CD4-positive, CD25-positive, alpha-beta regulatory T cell (primary cell): Measurements from ENCODE around the gene SOX30. TPM values are rescaled to one million over a fixed set of nuclear protein-coding genes. Genes with fewer than 3 reads are reported as not detected.

Source experiments
- ATAC-seq, 2 donors: fragments of 150-1000 bp; cut with Tn5 transposase; one replicate each; pipeline ENCODE4 v1.10.0; 2021; ENCODE audit warnings: low read depth in 2 of 2, moderate number of reproducible peaks in 2 of 2, moderate library complexity in 1 of 2
- DNase-seq, 3 donors: peaks; one replicate each; pipeline versions ENCODE4 v3.0.0 to v3.0.0-alpha.2; 2012 to 2022; ENCODE audit warnings: mixed read lengths in 1 of 3
- H3K27ac ChIP-seq: one replicate; pipeline ENCODE4 v1.7.0; 2013; ENCODE audit warnings: mild to moderate bottlenecking, low read length; ENCODE audit not compliant: insufficient read depth, poor library complexity, severe bottlenecking
- H3K27me3 ChIP-seq: one replicate; pipeline ENCODE4 v1.7.0; 2013; ENCODE audit warnings: low read length; ENCODE audit not compliant: control insufficient read depth, insufficient read depth
- H3K36me3 ChIP-seq: one replicate; pipeline ENCODE4 v1.7.0; 2013; ENCODE audit warnings: mild to moderate bottlenecking, low read length, moderate library complexity; ENCODE audit not compliant: control insufficient read depth, insufficient read depth
- H3K4me1 ChIP-seq: 2 replicates; pipeline ENCODE4 v1.7.0; 2013; ENCODE audit warnings: mild to moderate bottlenecking, low read length; ENCODE audit not compliant: insufficient read depth, control insufficient read depth, poor library complexity, severe bottlenecking
- H3K4me3 ChIP-seq: one replicate; pipeline ENCODE4 v1.7.0; 2013; ENCODE audit warnings: low read depth, mild to moderate bottlenecking, low read length, moderate library complexity
- H3K9me3 ChIP-seq, 2 experiments: 1 replicate in 1 of 2; 2 replicates in 1 of 2; pipeline ENCODE4 v1.7.0; 2013; ENCODE audit warnings: low read length in 2 of 2, mild to moderate bottlenecking in 1 of 2, moderate library complexity in 1 of 2; ENCODE audit not compliant: control insufficient read depth in 2 of 2
- H3K27ac Mint-ChIP-seq, 3 donors: one replicate each; pipeline ENCODE4 v1.8.0; 2020 to 2022; ENCODE audit warnings: mild to moderate bottlenecking in 3 of 3, mixed read lengths in 3 of 3, moderate library complexity in 2 of 3
- H3K27me3 Mint-ChIP-seq: one replicate; pipeline ENCODE4 v1.8.0; 2022; ENCODE audit warnings: mild to moderate bottlenecking, mixed read lengths
- H3K36me3 Mint-ChIP-seq: one replicate; pipeline ENCODE4 v1.8.0; 2020; ENCODE audit warnings: mixed read lengths
- H3K4me1 Mint-ChIP-seq, 4 donors: one replicate each; pipeline ENCODE4 v1.8.0; 2020 to 2022; ENCODE audit warnings: mixed read lengths in 4 of 4, mild to moderate bottlenecking in 1 of 4
- H3K4me3 Mint-ChIP-seq, 4 donors: one replicate each; pipeline ENCODE4 v1.8.0; 2020 to 2022; ENCODE audit warnings: mild to moderate bottlenecking in 4 of 4, mixed read lengths in 4 of 4, moderate library complexity in 3 of 4
- H3K9me3 Mint-ChIP-seq, 7 donors: one replicate each; pipeline ENCODE4 v1.8.0; 2020 to 2022; ENCODE audit warnings: mixed read lengths in 7 of 7, mild to moderate bottlenecking in 3 of 7, moderate library complexity in 2 of 7
- polyA plus RNA-seq, 4 donors: library from polyadenylated mRNA; unstranded; fragments of 300-500 nt; fragmentation: Illumina TruSeq; gene quantifications; one replicate each; pipeline ENCODE4 v1.2.3, GENCODE V29; 2021
- total RNA-seq: library from RNA; stranded (reverse); gene quantifications from one replicate; pipeline ENCODE4 v1.2.3, GENCODE V29; 2022

The SOX30 gene
- total and polyA plus RNA-seq, 5 donors from 2014 or later, result 0.46 to 0.84 (median 0.56) TPM; not detected in 1

DNA sequence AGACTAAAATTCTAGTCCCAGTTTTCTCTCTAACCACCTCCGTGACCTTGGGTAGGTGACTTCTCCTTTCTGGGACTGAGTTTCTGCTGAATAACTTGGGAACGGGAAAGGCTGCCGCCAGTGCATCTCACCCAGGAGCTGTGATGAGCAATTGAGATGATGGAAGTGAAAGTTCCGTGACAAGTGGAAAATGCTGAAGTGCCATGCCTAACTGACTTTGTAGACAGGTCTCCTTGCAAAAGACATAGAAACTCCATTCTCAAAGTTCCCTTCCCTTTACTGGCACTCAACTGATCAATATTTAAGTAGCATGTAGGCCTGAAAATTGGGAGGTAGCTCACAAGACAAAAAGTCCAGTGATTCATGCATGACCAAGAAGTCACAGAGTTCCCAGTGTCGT is 70.3 kb downstream of the SOX30 start:
- peaks cover 0 to 3% (median 0%) of the 10 kb centered on the region in 7 donors for H3K9me3 Mint-ChIP-seq
- no peak overlapping the region for H3K4me3 Mint-ChIP-seq
- no peak overlapping the region for H3K4me3 ChIP-seq
- H3K9me3 ChIP-seq, result no peaks in the 10 kb centered on the region
- no peaks in the 10 kb centered on the region for H3K4me1 ChIP-seq
- H3K27ac ChIP-seq, result no peak overlapping the region
- no peaks in the 10 kb centered on the region for H3K27me3 ChIP-seq
- H3K27me3 Mint-ChIP-seq, result peaks cover 5% of the 10 kb centered on the region
- H3K36me3 ChIP-seq, result no peaks in the 10 kb centered on the region
- H3K27ac Mint-ChIP-seq, result no peak overlapping the region
- ATAC-seq, result no peak
- peaks cover 0 to 7% (median 3%) of the 10 kb centered on the region in 4 donors for H3K4me1 Mint-ChIP-seq
- H3K36me3 Mint-ChIP-seq, result no peaks in the 10 kb centered on the region
- DNase-seq, result no peak

GRCh38 chr5:157578079-157578780 is 74.0 kb downstream of the SOX30 start:
- no peak for ATAC-seq
- H3K4me3 Mint-ChIP-seq, result peak overlapping the region in 1 of 4 donors; percentile 69

GRCh38 chr5:157576678-157577077 is 75.6 kb downstream of the SOX30 start:
- peak overlapping the region in 1 of 3 donors; percentile 34 for H3K27ac Mint-ChIP-seq
- H3K27me3 Mint-ChIP-seq, result peaks cover 5% of the 10 kb centered on the region
- no peak overlapping the region for H3K27ac ChIP-seq

More at GRCh38 chr5:157578079-157578780, 74.0 kb downstream of the SOX30 start:
- peaks cover 22% of the 10 kb centered on the region for H3K4me1 ChIP-seq
- Mint-ChIP-seq H3K27ac (peak overlapping the region in 1 of 3 donors; percentile 71), H3K9me3 (no peaks in the 10 kb centered on the region), H3K27me3 (peaks cover 5% of the 10 kb centered on the region), H3K36me3 (peaks cover 4% of the 10 kb centered on the region), H3K4me1 (peaks cover 3 to 23% (median 11%) of the 10 kb centered on the region in 4 donors)
- H3K9me3 ChIP-seq, result no peaks in the 10 kb centered on the region
- no peaks in the 10 kb centered on the region for H3K27me3 ChIP-seq
- no peak overlapping the region for H3K27ac ChIP-seq
- H3K36me3 ChIP-seq, result no peaks in the 10 kb centered on the region
- H3K4me3 ChIP-seq, result no peak overlapping the region
- DNase-seq, result no peak

More at GRCh38 chr5:157576678-157577077, 75.6 kb downstream of the SOX30 start:
- peaks cover 29% of the 10 kb centered on the region for H3K4me1 ChIP-seq
- ATAC-seq (no peak), DNase-seq (no peak)
- H3K9me3 ChIP-seq, result no peaks in the 10 kb centered on the region
- peak overlapping the region; percentile 64 to 88 (median 86) for H3K4me3 Mint-ChIP-seq
- peaks cover 4% of the 10 kb centered on the region for H3K36me3 Mint-ChIP-seq
- H3K36me3 ChIP-seq, result no peaks in the 10 kb centered on the region
- no peaks in the 10 kb centered on the region for H3K9me3 Mint-ChIP-seq
- peak overlapping the region; percentile 37 for H3K4me3 ChIP-seq
- H3K4me1 Mint-ChIP-seq, result peaks cover 5 to 33% (median 18%) of the 10 kb centered on the region in 4 donors
- no peaks in the 10 kb centered on the region for H3K27me3 ChIP-seq

Other genes with a start within 250 kb of the SOX30 start
- gene NIPAL4, start 192.2 kb downstream of the SOX30 start, total RNA-seq, result 1.1 TPM
- gene NIPAL4, start 192.2 kb downstream of the SOX30 start, polyA plus RNA-seq, result under 1 TPM in 3 of 4 donors, not detected in 1; 0.10 to 0.15 (median 0.14) TPM
- gene ADAM19, start 76.7 kb downstream of the SOX30 start, total RNA-seq, result 113 TPM
- gene ADAM19, start 76.7 kb downstream of the SOX30 start, polyA plus RNA-seq, result 10 to 100 TPM in 1 of 4 donors, 1 to 10 TPM in 3; 5.5 to 10.9 (median 7.5) TPM
- gene C5orf52, start 19.1 kb upstream of the SOX30 start, total RNA-seq, result not detected
- gene C5orf52, start 19.1 kb upstream of the SOX30 start, polyA plus RNA-seq, result not detected
- 4.5 TPM for gene THG1L, start 79.0 kb upstream of the SOX30 start, total RNA-seq
- 1 to 10 TPM; 5.0 to 6.6 (median 5.5) TPM for gene THG1L, start 79.0 kb upstream of the SOX30 start, polyA plus RNA-seq
- 1.5 TPM for gene LSM11, start 91.3 kb upstream of the SOX30 start, total RNA-seq
- gene LSM11, start 91.3 kb upstream of the SOX30 start, polyA plus RNA-seq, result 1 to 10 TPM in 1 of 4 donors, under 1 TPM in 3; 0.22 to 1.6 (median 0.74) TPM
- gene CLINT1, start 206.7 kb upstream of the SOX30 start, total RNA-seq, result 111 TPM
- 100 to 1,000 TPM in 3 of 4 donors, 10 to 100 TPM in 1; 93.2 to 126 (median 111) TPM for gene CLINT1, start 206.7 kb upstream of the SOX30 start, polyA plus RNA-seq